ENCODE measurements around the gene CREB5. TPM values are rescaled to one million over a fixed set of nuclear protein-coding genes. Genes with fewer than 3 reads are reported as not detected.

Gene CREB5
- total RNA-seq, 1 experiment from 2014 or later: 15.2 TPM

DNA sequence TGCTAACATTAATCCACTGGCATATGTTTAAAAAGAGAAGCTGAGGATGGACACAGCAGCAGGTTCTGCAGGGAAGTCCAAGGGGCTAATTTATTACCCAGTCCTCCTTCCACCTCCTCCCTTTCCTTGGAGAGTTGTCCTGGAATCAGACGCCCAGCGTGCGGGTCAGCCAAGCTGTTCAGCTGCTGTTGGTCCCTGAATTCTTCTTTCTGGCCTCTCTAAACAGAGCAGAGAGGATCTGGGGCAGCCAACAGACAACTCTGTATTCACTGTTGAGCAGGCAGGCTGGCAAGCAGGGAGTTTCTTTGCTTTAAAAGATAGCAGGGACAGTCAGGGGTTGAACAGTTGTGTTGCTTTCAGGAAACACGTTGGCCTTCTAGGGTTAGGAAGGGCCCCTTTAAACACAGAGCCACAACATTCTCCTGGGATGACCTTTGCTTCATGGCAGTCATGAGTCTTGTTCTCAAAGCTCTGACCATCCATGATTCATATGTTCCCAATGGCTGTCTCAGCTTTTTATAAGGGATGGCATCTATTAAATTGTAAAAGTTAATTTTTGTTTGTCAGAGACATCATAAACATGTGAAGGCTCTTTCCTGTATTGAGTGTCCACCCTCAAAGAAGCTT lies 217.0 kb downstream of the CREB5 start:
- DNase-seq (ENCODE audit: low read depth): no peak
- in situ Hi-C loops (cut with HindIII; ENCODE audit: low pct_unique_long_range_greater_than_20kb, low sequenced_read_pairs): no loop called here

DNA sequence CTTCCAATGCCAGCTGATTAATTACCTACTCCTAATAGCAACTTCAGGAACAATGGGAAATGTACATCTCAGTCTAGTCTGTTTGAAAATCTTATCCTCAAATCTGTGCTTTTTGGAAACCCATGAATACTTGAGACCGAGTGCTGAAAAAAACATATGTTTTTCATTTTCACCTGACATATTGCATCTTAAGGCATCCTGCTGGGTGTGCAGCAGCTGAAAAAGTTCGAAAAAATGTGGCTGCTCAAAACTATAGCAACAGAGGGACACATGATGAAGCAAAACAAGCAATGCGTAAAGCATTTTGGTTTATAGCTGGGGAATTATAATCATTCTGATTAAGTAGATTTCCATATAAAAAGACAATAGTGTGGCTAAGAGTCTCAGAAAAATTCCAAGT lies 218.0 kb downstream of the CREB5 start:
- DNase-seq (ENCODE audit: low read depth): no peak
- in situ Hi-C loops (cut with HindIII; ENCODE audit: low pct_unique_long_range_greater_than_20kb, low sequenced_read_pairs): no loop called here

- DNase-seq (ENCODE audit: low read depth): no peak
- in situ Hi-C loops (cut with HindIII; ENCODE audit: low pct_unique_long_range_greater_than_20kb, low sequenced_read_pairs): no loop called here
Measured at GRCh38 chr7:28631995-28632394, 219.7 kb downstream of the CREB5 start.

DNA sequence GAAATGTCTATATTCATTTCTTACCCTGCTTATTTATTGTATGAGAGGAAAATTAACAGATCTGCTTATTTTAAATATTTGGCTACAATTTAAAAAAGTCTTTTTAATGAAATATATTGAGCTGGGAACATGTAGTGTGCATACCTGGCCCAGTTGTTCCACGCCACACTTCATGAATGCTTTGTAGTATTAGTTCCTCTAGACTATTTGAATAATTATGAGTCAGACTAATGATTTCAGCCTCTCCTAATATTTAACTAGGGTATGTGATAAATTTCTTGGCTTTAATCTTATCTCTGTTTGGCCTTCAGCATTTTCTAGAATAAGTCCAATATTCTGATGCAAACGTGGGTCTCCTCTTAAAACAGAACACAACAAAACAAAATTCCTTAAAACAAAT lies 226.6 kb downstream of the CREB5 start:
- no peak for DNase-seq (ENCODE audit: low read depth)
- in situ Hi-C loops (cut with HindIII; ENCODE audit: low pct_unique_long_range_greater_than_20kb, low sequenced_read_pairs): no loop called here

DNA sequence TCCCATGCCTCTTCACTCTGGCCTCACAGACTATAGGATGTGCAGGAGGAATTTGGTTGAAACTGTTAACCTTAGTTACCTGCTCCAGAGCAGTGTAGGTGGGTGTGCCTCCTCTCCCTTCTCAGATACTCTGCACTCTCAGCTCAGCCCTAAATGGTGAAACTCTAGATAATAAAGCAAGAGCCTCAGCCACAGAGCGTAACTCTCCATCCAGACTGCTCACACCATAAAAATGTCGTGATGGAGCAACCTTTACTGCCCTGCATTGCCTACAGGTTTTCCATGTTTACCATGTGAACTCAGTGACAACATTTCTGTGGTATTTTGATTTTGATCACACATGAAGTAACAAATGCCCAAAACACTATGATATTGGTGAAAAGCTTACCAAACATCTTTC lies 227.7 kb downstream of the CREB5 start:
- no peak for DNase-seq (ENCODE audit: low read depth)
- in situ Hi-C loops (cut with HindIII; ENCODE audit: low pct_unique_long_range_greater_than_20kb, low sequenced_read_pairs): no loop called here

GRCh38 chr7:28641752-28642545 lies 229.6 kb downstream of the CREB5 start:
- in situ Hi-C loops (cut with HindIII; ENCODE audit: low pct_unique_long_range_greater_than_20kb, low sequenced_read_pairs): no loop called here
- DNase-seq (ENCODE audit: low read depth): no peak

GRCh38 chr7:28643188-28643569 lies 230.9 kb downstream of the CREB5 start:
- DNase-seq (ENCODE audit: low read depth): peak; percentile 3
- in situ Hi-C loops (cut with HindIII; ENCODE audit: low pct_unique_long_range_greater_than_20kb, low sequenced_read_pairs): no loop called here

DNA sequence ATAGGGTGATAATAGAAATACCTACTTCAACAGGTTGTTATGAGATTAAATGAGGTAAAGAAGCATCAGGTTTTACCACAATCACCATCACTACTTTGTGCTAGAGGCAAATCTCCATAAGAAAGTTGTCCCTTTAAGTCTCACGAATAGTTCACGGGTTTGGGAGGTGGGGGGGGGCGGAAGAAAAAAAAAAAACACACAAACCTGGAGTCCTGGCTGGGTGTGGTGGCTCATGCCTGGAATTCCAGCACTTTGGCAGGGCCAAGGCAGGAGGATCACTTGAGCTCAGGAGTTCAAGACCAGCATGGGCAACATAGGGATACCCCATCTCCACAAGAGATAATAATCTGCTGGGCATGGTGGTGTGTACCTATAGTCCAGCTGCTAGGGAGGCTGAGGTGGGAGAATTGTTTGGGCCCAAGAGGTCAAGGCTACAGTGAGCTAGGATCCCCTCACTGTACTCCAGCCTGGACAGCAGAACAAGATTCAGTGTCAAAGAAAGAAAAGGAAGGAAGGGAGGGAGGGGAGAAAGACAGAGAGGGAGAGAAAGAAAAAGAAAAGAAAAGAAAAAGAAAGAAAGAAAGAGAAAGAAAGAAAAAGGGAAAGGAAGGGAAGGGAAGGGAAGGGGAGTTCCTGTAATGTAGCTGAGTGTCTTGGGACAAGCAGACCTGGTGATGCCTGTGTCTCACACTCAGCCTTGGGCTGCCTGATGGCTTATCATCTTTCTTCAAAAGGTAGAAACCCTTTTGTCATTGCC lies 231.4 kb downstream of the CREB5 start:
- in situ Hi-C loops (cut with HindIII; ENCODE audit: low pct_unique_long_range_greater_than_20kb, low sequenced_read_pairs): no loop called here
- DNase-seq (ENCODE audit: low read depth): no peak

DNA sequence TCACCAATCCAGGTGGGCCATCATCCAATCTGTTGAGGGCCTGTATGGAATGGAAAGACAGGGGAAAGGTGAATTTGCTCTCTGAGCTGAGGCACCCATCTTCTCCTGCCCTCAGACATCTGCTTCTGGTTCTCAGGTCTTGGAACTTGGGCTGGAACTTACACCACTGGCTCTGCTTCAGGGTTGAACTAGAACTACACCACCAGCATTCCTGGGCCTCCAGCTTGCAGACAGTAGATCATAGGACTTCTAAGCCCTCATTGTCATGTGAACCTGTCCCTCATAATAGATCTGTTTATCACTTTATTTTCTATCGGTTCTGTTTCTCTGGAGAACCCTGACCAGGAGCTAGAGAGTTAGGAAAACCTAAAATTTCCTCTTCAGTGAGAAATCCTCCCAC lies 233.5 kb downstream of the CREB5 start:
- DNase-seq (ENCODE audit: low read depth): no peak
- in situ Hi-C loops (cut with HindIII; ENCODE audit: low pct_unique_long_range_greater_than_20kb, low sequenced_read_pairs): no loop called here

GRCh38 chr7:28646376-28647075 lies 234.2 kb downstream of the CREB5 start:
- in situ Hi-C loops (cut with HindIII; ENCODE audit: low pct_unique_long_range_greater_than_20kb, low sequenced_read_pairs): no loop called here
- no peak for DNase-seq (ENCODE audit: low read depth)

DNA sequence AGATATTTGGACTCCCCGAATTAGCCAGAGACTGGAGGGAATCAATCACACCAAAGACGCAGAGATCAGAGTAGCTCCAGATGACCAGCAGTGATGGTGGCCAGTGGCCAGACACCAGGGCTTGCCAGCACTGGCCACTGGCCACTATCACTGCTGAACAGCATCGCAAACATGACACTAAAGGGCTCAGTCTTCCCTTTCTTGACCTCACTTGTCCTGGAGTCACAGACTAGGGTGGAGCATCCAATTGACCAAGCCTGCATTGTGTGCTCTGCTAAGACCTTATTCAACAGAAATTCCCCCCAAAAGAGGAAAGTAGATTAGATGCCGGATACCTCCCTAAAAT lies 234.7 kb downstream of the CREB5 start:
- no peak for DNase-seq (ENCODE audit: low read depth)
- in situ Hi-C loops (cut with HindIII; ENCODE audit: low pct_unique_long_range_greater_than_20kb, low sequenced_read_pairs): no loop called here

- in situ Hi-C loops (cut with HindIII; ENCODE audit: low pct_unique_long_range_greater_than_20kb, low sequenced_read_pairs): no loop called here
- no peak for DNase-seq (ENCODE audit: low read depth)
Measured at GRCh38 chr7:28649189-28649588, 236.9 kb downstream of the CREB5 start.

- DNase-seq (ENCODE audit: low read depth): no peak
- in situ Hi-C loops (cut with HindIII; ENCODE audit: low pct_unique_long_range_greater_than_20kb, low sequenced_read_pairs): no loop called here
Measured at GRCh38 chr7:28649811-28650210, 237.5 kb downstream of the CREB5 start.

DNA sequence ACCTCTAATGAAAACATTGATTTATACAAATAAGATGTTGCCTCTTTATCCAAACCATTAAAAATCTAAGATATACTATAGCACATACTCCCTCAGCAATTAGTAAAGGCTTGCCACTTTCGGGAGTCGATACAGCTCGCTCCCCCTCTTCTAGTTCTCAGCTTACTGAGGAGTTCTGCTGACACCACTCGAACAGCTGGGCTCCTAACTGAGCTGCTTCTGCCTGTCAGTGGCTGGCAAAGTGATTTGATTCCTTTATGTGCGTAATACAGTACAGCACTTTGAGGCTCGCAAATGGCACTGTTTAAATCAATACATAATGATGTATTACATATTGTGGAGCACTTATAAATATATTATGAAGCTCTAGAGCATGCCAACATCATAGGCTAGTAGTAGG lies 241.8 kb downstream of the CREB5 start:
- in situ Hi-C loops (cut with HindIII; ENCODE audit: low pct_unique_long_range_greater_than_20kb, low sequenced_read_pairs): no loop called here
- no peak for DNase-seq (ENCODE audit: low read depth)

DNA sequence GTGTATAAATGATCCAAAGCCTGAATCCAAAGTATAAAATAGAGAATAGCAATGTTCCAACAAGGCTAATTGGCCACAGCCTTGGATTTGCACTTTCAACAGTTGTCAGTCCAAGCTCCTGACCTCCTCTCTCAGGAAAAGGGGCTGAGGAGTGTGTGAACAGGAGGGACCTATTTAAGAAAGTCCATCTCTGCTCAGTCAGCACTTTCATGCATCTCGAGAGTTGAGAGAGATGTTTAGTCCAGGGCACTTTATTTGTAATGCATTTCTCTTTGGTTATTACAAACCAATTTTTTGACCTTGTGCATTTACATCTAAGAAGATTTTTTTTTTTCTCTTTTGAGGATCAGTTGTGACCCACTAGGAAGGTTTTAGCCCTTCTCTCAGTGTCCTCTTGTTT lies 244.2 kb downstream of the CREB5 start:
- in situ Hi-C loops (cut with HindIII; ENCODE audit: low pct_unique_long_range_greater_than_20kb, low sequenced_read_pairs): no loop called here
- DNase-seq (ENCODE audit: low read depth): no peak

DNA sequence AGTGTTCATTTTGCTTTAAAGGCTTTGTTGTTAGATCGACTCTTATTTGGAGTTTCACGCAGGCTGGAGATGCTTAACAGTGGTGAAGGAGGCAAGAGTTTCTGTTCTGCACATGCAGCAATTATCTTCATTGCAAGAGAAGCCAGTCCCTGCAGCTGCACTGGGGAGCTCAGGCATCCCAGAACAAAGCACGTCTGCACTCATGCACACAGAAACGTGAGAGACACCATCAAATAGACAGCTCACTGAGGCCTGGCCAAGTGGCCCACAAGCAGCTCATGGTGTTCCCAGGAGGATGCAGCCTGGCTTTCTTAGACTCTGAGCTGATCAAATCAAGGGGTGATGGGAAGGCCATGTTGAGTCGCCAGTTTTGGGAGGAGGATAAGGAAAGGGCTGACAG lies 246.1 kb downstream of the CREB5 start:
- no peak for DNase-seq (ENCODE audit: low read depth)
- in situ Hi-C loops (cut with HindIII; ENCODE audit: low pct_unique_long_range_greater_than_20kb, low sequenced_read_pairs): no loop called here

- no peak for DNase-seq (ENCODE audit: low read depth)
- in situ Hi-C loops (cut with HindIII; ENCODE audit: low pct_unique_long_range_greater_than_20kb, low sequenced_read_pairs): no loop called here
Measured at GRCh38 chr7:28660132-28660531, 247.8 kb downstream of the CREB5 start.

DNA sequence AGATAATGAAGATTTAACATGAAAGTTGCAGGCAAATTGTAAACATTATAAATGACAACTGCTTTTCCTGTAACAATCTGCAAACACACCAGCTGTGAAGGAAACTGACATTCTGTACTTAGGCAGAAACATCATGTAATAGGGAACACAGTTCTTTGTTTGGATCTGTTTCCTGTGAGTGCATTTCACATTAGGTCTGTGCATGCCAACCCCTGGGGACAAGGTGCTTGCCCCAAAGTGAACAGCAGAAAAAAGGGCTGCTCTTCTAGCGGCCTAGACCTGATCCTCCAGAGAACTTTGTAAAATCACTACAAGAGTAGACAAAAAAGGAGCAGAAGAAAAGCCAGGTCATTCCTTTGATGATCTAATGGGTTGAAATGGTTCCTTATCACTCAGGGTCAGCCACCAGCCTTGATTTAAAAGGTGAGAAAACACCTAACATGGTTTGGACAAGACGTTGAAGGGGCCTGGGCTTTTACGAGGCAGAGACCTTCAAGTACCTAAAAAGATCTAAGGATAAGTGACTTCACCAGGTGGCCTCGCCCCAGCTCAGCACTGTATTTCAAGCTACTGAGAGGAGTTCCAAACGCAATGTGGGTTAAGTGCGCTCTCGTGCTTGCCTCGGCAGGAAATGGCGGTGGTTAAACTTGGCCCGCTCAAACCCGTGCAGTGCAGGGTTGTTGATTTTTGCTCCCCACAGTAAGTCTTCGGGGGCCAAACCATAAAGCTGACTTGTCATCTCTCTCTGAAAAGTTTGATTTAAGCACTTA lies 249.7 kb downstream of the CREB5 start:
- in situ Hi-C loops (cut with HindIII; ENCODE audit: low pct_unique_long_range_greater_than_20kb, low sequenced_read_pairs): no loop called here
- DNase-seq (ENCODE audit: low read depth): no peak

All from Caki2 (cell line).